Glutamatergic neuron (in vitro differentiated cells): Measurements from ENCODE around the gene QRSL1. TPM values are rescaled to one million over a fixed set of nuclear protein-coding genes. Genes with fewer than 3 reads are reported as not detected.

Experiments
- DNase-seq: peaks from one replicate; pipeline ENCODE4 v3.0.0; 2022
- H3K27ac Mint-ChIP-seq: one replicate; pipeline ENCODE4 v1.8.0; 2020; ENCODE audit warnings: mild to moderate bottlenecking, mixed read lengths, inconsistent platforms; ENCODE audit not compliant: unreplicated experiment
- H3K27me3 Mint-ChIP-seq: one replicate; pipeline ENCODE4 v1.8.0; 2020; ENCODE audit warnings: mild to moderate bottlenecking, moderate library complexity, mixed read lengths, inconsistent platforms; ENCODE audit not compliant: unreplicated experiment
- H3K36me3 Mint-ChIP-seq: one replicate; pipeline ENCODE4 v1.8.0; 2020; ENCODE audit warnings: mild to moderate bottlenecking, mixed read lengths, inconsistent platforms; ENCODE audit not compliant: unreplicated experiment
- H3K4me1 Mint-ChIP-seq: one replicate; pipeline ENCODE4 v1.8.0; 2020; ENCODE audit warnings: mild to moderate bottlenecking, low read depth, mixed read lengths, inconsistent platforms; ENCODE audit not compliant: unreplicated experiment
- H3K4me3 Mint-ChIP-seq: one replicate; pipeline ENCODE4 v1.8.0; 2020; ENCODE audit warnings: mild to moderate bottlenecking, mixed read lengths, inconsistent platforms; ENCODE audit not compliant: unreplicated experiment
- H3K9me3 Mint-ChIP-seq: one replicate; pipeline ENCODE4 v1.8.0; 2020; ENCODE audit warnings: mild to moderate bottlenecking, moderate library complexity, mixed read lengths, inconsistent platforms; ENCODE audit not compliant: unreplicated experiment
- CTCF ChIP-seq: fragments of 200-600 bp; sonication (generic); IDR thresholded peaks from one replicate; pipeline ENCODE4 v1.5.0; 2021; ENCODE audit not compliant: partially characterized antibody, unreplicated experiment
- total RNA-seq: library from RNA; stranded (reverse); fragmentation: NEBNext Ultra II Directional; extraction: Animal tissue kit (Norgen Biotek cat#: 25700); gene quantifications from one replicate; pipeline ENCODE4 v1.2.1, GENCODE V29; 2021; ENCODE audit not compliant: unreplicated experiment

QRSL1 gene
- total RNA-seq, 1 donor from 2014 or later: 10.2 TPM

- TF ChIP-seq CTCF: no peak
- H3K27ac Mint-ChIP-seq: no peak overlapping the region
- no peak overlapping the region for H3K4me3 Mint-ChIP-seq
- no peaks in the 10 kb centered on the region for H3K27me3 Mint-ChIP-seq
- no peaks in the 10 kb centered on the region for H3K36me3 Mint-ChIP-seq
- no peaks in the 10 kb centered on the region for H3K4me1 Mint-ChIP-seq
- H3K9me3 Mint-ChIP-seq: no peaks in the 10 kb centered on the region
- no peak for DNase-seq
Measured at GRCh38 chr6:106671651-106672050, 42.3 kb downstream of the QRSL1 start.

- no peaks in the 10 kb centered on the region for H3K4me1 Mint-ChIP-seq
- DNase-seq: no peak
- H3K36me3 Mint-ChIP-seq: no peaks in the 10 kb centered on the region
- H3K27ac Mint-ChIP-seq: no peak overlapping the region
- no peak overlapping the region for H3K4me3 Mint-ChIP-seq
- TF ChIP-seq CTCF: no peak
- no peaks in the 10 kb centered on the region for H3K27me3 Mint-ChIP-seq
- no peaks in the 10 kb centered on the region for H3K9me3 Mint-ChIP-seq
Measured at GRCh38 chr6:106674541-106675229, 45.3 kb downstream of the QRSL1 start.

GRCh38 chr6:106677282-106677681 lies 47.9 kb downstream of the QRSL1 start:
- Mint-ChIP-seq H3K4me1 (no peaks in the 10 kb centered on the region), H3K9me3 (no peaks in the 10 kb centered on the region), H3K36me3 (no peaks in the 10 kb centered on the region), H3K27ac (no peak overlapping the region), H3K27me3 (no peaks in the 10 kb centered on the region), H3K4me3 (no peak overlapping the region)
- no peak for TF ChIP-seq CTCF
- DNase-seq: no peak

GRCh38 chr6:106684011-106684410 lies 54.6 kb downstream of the QRSL1 start:
- Mint-ChIP-seq H3K4me1 (no peaks in the 10 kb centered on the region), H3K9me3 (no peaks in the 10 kb centered on the region), H3K4me3 (no peak overlapping the region), H3K27ac (no peak overlapping the region), H3K36me3 (no peaks in the 10 kb centered on the region), H3K27me3 (no peaks in the 10 kb centered on the region)
- no peak for DNase-seq
- no peak for TF ChIP-seq CTCF

GRCh38 chr6:106685833-106686232 lies 56.5 kb downstream of the QRSL1 start:
- Mint-ChIP-seq H3K9me3 (no peaks in the 10 kb centered on the region), H3K27ac (no peak overlapping the region), H3K36me3 (no peaks in the 10 kb centered on the region), H3K4me1 (no peaks in the 10 kb centered on the region), H3K4me3 (no peak overlapping the region), H3K27me3 (no peaks in the 10 kb centered on the region)
- DNase-seq: no peak
- no peak for TF ChIP-seq CTCF
